Naive thymus-derived CD4-positive, alpha-beta T cell (primary cell): ENCODE results near the gene CDC42BPB. TPM values are rescaled to one million over a fixed set of nuclear protein-coding genes. Genes with fewer than 3 reads are reported as not detected.

Experiments used
- ATAC-seq: fragments of 150-1000 bp; cut with Tn5 transposase; 2 replicates; pipeline ENCODE4 v1.10.0; 2021; ENCODE audit warnings: mild to moderate bottlenecking, moderate library complexity
- CTCF ChIA-PET: fragments of 350-600 bp; sonication (Branson Sonifier 250); formaldehyde crosslinking; loops from one replicate; lab custom pipeline; 2021; ENCODE audit warnings: antibody characterized with exemption; lab: Charles Lee
- POLR2A ChIA-PET: fragments of 350-600 bp; sonication (Branson Sonifier 250); formaldehyde crosslinking; loops from one replicate; lab custom pipeline; 2021; ENCODE audit warnings: antibody characterized with exemption, inconsistent platforms; lab: Charles Lee
- DNase-seq, 9 donors: peaks; one replicate each; pipeline versions ENCODE4 v3.0.0 to v3.0.0-alpha.2; 2020 to 2022; ENCODE audit warnings: mixed read lengths in 1 of 9
- H3K27ac ChIP-seq: one replicate; pipeline ENCODE4 v1.7.0; 2013; ENCODE audit warnings: mild to moderate bottlenecking, low read depth, low read length, moderate library complexity
- H3K27me3 ChIP-seq, 2 donors: one replicate each; pipeline ENCODE4 v1.7.0; 2013; ENCODE audit warnings: low read length in 2 of 2, mild to moderate bottlenecking in 2 of 2, moderate library complexity in 2 of 2; ENCODE audit not compliant: control insufficient read depth in 2 of 2, insufficient read depth in 2 of 2
- H3K36me3 ChIP-seq, 3 experiments: 1 replicate in 2 of 3; 2 replicates in 1 of 3; pipeline ENCODE4 v1.7.0; 2013; ENCODE audit warnings: low read length in 3 of 3, mild to moderate bottlenecking in 3 of 3, moderate library complexity in 1 of 3; ENCODE audit not compliant: insufficient read depth in 3 of 3, control insufficient read depth in 2 of 3
- H3K4me1 ChIP-seq, 2 donors: one replicate each; pipeline ENCODE4 v1.7.0; 2013; ENCODE audit warnings: low read length in 2 of 2, mild to moderate bottlenecking in 2 of 2, moderate library complexity in 1 of 2; ENCODE audit not compliant: control insufficient read depth in 2 of 2, insufficient read depth in 2 of 2
- H3K4me3 ChIP-seq: 2 replicates; pipeline ENCODE4 v1.7.0; 2013; ENCODE audit warnings: mild to moderate bottlenecking, low read length
- H3K9me3 ChIP-seq, 3 experiments: 1 replicate in 2 of 3; 2 replicates in 1 of 3; pipeline ENCODE4 v1.7.0; 2013; ENCODE audit warnings: low read length in 3 of 3; ENCODE audit not compliant: control insufficient read depth in 2 of 3
- H3K27ac Mint-ChIP-seq, 9 donors: one replicate each; pipeline ENCODE4 v1.8.0; 2020 to 2022; ENCODE audit warnings: mixed read lengths in 9 of 9, mild to moderate bottlenecking in 8 of 9, moderate library complexity in 5 of 9, inconsistent platforms in 2 of 9
- H3K27me3 Mint-ChIP-seq, 5 donors: one replicate each; pipeline ENCODE4 v1.8.0; 2021 to 2022; ENCODE audit warnings: mixed read lengths in 5 of 5, mild to moderate bottlenecking in 1 of 5
- H3K36me3 Mint-ChIP-seq, 5 donors: one replicate each; pipeline ENCODE4 v1.8.0; 2020 to 2022; ENCODE audit warnings: mixed read lengths in 5 of 5, mild to moderate bottlenecking in 3 of 5, inconsistent platforms in 1 of 5
- H3K4me1 Mint-ChIP-seq, 7 donors: one replicate each; pipeline ENCODE4 v1.8.0; 2020 to 2022; ENCODE audit warnings: mixed read lengths in 7 of 7, mild to moderate bottlenecking in 3 of 7, inconsistent platforms in 1 of 7
- H3K4me3 Mint-ChIP-seq, 10 donors: one replicate each; pipeline ENCODE4 v1.8.0; 2020 to 2022; ENCODE audit warnings: mild to moderate bottlenecking in 10 of 10, mixed read lengths in 10 of 10, moderate library complexity in 6 of 10, inconsistent platforms in 2 of 10
- H3K9me3 Mint-ChIP-seq, 11 donors: one replicate each; pipeline ENCODE4 v1.8.0; 2020 to 2022; ENCODE audit warnings: mixed read lengths in 11 of 11, mild to moderate bottlenecking in 4 of 11, inconsistent platforms in 1 of 11, moderate library complexity in 1 of 11
- intact Hi-C, 2 donors: fragments of 100-400 bp; cut with micrococcal nuclease; formaldehyde crosslinking; loops; one replicate each; pipeline ENCODE4 v1.15.1; 2023
- polyA plus RNA-seq, 2 donors: library from polyadenylated mRNA; unstranded; fragments of 300-500 nt; fragmentation: Illumina TruSeq; gene quantifications; one replicate each; pipeline ENCODE4 v1.2.3, GENCODE V29; 2021
- total RNA-seq, 6 experiments: library from RNA in 5 of 6; stranded (reverse) in 5 of 6; gene quantifications; 1 replicate in 5 of 6; 2 replicates in 1 of 6; pipeline ENCODE4 v1.2.3 and lab custom pipeline; 2021 to 2026

Gene CDC42BPB
- total and polyA plus RNA-seq, 7 experiments from 2014 or later = 0.34 to 16.0 (median 4.8) TPM

DNA sequence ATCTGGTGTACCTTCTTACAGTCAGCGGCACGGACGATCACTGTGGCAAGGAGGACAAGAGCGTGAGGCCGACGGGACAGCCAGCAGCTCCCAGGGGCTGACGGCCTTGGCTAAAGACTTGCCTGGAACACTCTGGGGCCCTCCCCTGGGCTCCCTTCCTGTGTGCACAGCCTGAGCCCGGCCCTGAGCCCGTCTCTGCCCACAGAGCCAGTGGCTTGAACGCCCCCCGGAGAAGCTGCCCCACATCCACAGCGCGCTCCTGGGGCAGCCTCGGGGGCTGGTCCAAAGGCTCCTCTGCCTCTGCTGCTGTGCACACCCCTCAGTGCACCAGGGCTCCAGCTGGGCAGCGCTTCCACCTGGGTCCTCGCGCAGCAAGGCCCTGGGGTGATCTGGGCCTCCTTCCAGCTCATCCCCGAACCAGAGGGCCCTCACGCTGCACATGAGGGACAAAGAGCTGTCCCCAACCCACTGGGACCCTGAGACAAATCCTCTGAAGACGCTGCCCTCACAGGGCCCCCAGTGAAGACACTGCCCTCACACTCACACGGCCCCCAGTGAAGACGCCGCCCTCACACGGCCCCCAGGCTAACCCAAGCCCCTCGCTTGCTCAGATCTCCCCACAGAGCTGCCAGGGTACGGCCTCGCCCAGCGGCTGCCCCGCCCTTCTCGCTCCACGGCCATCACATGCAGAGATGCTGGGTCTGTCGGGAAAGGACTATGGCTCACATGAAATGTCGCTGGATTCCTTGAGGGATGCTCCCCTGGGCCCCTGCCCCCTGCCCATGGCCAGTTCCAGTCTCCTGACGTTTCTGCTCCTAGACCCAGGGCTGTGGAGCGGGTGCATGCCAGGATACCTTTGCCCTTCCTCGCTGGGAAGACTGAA is 112.7 kb downstream of the CDC42BPB start:
- Histone ChIP-seq H3K4me3 (no peak overlapping the region), H3K4me1 (peaks cover 0 to 12% of the 10 kb centered on the region in 2 donors), H3K27me3 (no peaks in the 10 kb centered on the region), H3K36me3 (no peaks in the 10 kb centered on the region), H3K27ac (no peak overlapping the region), H3K9me3 (no peaks in the 10 kb centered on the region)
- ATAC-seq (no peak), DNase-seq (no peak)
- Mint-ChIP-seq H3K4me3 (no peak overlapping the region), H3K4me1 (peaks cover 12 to 28% (median 27%) of the 10 kb centered on the region in 7 donors), H3K36me3 (peaks cover 0 to 22% (median 0%) of the 10 kb centered on the region in 5 donors), H3K9me3 (no peaks in the 10 kb centered on the region), H3K27me3 (no peaks in the 10 kb centered on the region), H3K27ac (peak overlapping the region in 1 of 9 donors; percentile 43)
- CTCF ChIA-PET = no interaction called here
- intact Hi-C loops = loop anchor here in 1 of 2 donors (10.0 kb wide), 1 partner anchor 390 kb away; the partner anchor contains the start of gene EIF5
- POLR2A ChIA-PET = no interaction called here

DNA sequence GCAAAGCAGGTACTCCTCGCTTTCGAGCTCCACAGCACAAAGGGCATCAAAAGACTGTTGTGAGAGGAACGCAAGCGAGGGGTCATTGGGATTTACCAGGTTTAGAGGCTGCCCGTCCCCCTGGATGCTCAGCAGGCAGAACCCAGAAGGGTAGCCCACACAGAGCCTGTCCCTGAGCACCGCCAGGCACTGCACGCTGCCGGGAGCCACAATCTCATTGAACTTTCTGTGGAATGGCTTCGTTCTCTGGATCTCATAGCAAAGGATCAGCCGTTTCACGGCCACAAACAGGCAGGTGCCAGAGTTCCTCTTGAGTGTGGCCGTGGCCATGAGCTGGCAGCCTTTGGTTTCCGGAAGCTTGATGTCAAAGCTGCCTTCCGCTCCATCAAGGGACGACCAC is 113.4 kb downstream of the CDC42BPB start:
- Histone ChIP-seq H3K36me3 (no peaks in the 10 kb centered on the region), H3K4me1 (peaks cover 0 to 5% of the 10 kb centered on the region in 2 donors), H3K27ac (no peak overlapping the region), H3K9me3 (no peaks in the 10 kb centered on the region), H3K27me3 (no peaks in the 10 kb centered on the region), H3K4me3 (no peak overlapping the region)
- H3K4me3 Mint-ChIP-seq = no peak overlapping the region
- POLR2A ChIA-PET = no interaction called here
- H3K27me3 Mint-ChIP-seq = no peaks in the 10 kb centered on the region
- no peak for ATAC-seq
- H3K4me1 Mint-ChIP-seq = peaks cover 6 to 21% (median 20%) of the 10 kb centered on the region in 7 donors
- no peak for DNase-seq
- no peaks in the 10 kb centered on the region for H3K9me3 Mint-ChIP-seq
- peak overlapping the region in 1 of 9 donors; percentile 43 for H3K27ac Mint-ChIP-seq
- intact Hi-C loops = loop anchor here in 1 of 2 donors (10.0 kb wide), 1 partner anchor 391 kb away; the partner anchor contains the start of gene EIF5
- CTCF ChIA-PET = interaction anchor here (0.6 to 1.0 kb wide), 2 partner anchors 16 to 103 kb away, joined by 3 read pairs; no protein-coding TSS in a partner anchor
- peaks cover 0 to 19% (median 0%) of the 10 kb centered on the region in 5 donors for H3K36me3 Mint-ChIP-seq

DNA sequence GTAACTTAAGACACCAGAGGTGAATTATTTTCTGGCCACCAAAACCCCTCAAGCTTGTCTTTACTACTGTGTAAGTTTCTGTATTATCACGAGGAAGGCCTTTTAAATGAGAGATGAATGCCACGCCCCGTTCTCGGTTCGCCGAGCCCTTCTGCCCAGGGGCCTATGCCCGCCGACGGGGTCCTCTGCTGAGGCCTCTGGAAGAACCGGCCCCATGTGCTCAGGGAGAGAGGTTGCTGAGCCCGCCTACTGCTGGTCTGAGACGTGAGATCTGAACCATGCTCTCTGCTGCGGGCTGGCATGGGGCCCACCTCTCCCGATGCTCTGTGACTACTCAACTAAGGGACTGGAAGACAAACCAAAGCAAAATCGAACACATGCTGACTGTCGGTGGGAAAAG is 113.9 kb downstream of the CDC42BPB start:
- no peak for ATAC-seq
- no peaks in the 10 kb centered on the region for H3K27me3 Mint-ChIP-seq
- no peaks in the 10 kb centered on the region for H3K36me3 ChIP-seq
- intact Hi-C loops = loop anchor here in 1 of 2 donors (10.0 kb wide), 1 partner anchor 391 kb away; the partner anchor contains the start of gene EIF5
- peaks cover 4 to 17% (median 16%) of the 10 kb centered on the region in 7 donors for H3K4me1 Mint-ChIP-seq
- CTCF ChIA-PET = interaction anchor here (0.6 to 1.0 kb wide), 2 partner anchors 15 to 102 kb away, joined by 3 read pairs; no protein-coding TSS in a partner anchor
- POLR2A ChIA-PET = no interaction called here
- no peaks in the 10 kb centered on the region for H3K9me3 Mint-ChIP-seq
- H3K4me3 Mint-ChIP-seq = no peak overlapping the region
- H3K9me3 ChIP-seq = no peaks in the 10 kb centered on the region
- DNase-seq = no peak
- H3K4me1 ChIP-seq = no peaks in the 10 kb centered on the region
- H3K27me3 ChIP-seq = no peaks in the 10 kb centered on the region
- peaks cover 0 to 19% (median 0%) of the 10 kb centered on the region in 5 donors for H3K36me3 Mint-ChIP-seq
- H3K4me3 ChIP-seq = no peak overlapping the region
- no peak overlapping the region for H3K27ac ChIP-seq
- H3K27ac Mint-ChIP-seq = peak overlapping the region in 1 of 9 donors; percentile 81

DNA sequence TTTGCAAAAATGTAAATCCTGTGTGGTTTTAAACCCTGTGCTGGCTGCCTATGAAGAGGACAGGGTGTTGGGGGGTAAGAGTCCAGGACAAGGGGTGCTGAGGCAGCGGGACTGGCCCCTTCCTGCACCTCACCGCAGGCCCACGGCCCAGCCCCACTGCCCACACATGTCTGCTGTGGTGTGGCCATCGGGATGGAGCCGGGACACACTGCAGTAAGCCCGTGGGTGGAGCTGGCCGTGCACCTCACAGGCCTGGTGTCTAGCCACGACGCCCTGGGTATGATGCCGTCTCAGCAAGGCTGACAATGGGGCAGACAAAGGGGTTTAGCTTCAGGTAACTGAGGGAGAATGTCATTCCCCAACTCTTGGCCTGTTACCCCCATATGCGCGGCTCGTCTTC is 115.3 kb downstream of the CDC42BPB start:
- H3K4me3 Mint-ChIP-seq = no peak overlapping the region
- H3K27ac Mint-ChIP-seq = no peak overlapping the region
- no peaks in the 10 kb centered on the region for H3K27me3 ChIP-seq
- intact Hi-C loops = loop anchor here in 1 of 2 donors (10.0 kb wide), 1 partner anchor 393 kb away; the partner anchor contains the start of gene EIF5
- ChIA-PET POLR2A (no interaction called here), CTCF (no interaction called here)
- H3K36me3 ChIP-seq = no peaks in the 10 kb centered on the region
- H3K4me1 ChIP-seq = no peaks in the 10 kb centered on the region
- no peak overlapping the region for H3K4me3 ChIP-seq
- H3K27me3 Mint-ChIP-seq = no peaks in the 10 kb centered on the region
- no peak for ATAC-seq
- H3K9me3 ChIP-seq = no peaks in the 10 kb centered on the region
- peaks cover 0 to 19% (median 0%) of the 10 kb centered on the region in 5 donors for H3K36me3 Mint-ChIP-seq
- H3K27ac ChIP-seq = no peak overlapping the region
- H3K4me1 Mint-ChIP-seq = peaks cover 2 to 9% (median 8%) of the 10 kb centered on the region in 7 donors
- H3K9me3 Mint-ChIP-seq = no peaks in the 10 kb centered on the region
- DNase-seq = no peak

DNA sequence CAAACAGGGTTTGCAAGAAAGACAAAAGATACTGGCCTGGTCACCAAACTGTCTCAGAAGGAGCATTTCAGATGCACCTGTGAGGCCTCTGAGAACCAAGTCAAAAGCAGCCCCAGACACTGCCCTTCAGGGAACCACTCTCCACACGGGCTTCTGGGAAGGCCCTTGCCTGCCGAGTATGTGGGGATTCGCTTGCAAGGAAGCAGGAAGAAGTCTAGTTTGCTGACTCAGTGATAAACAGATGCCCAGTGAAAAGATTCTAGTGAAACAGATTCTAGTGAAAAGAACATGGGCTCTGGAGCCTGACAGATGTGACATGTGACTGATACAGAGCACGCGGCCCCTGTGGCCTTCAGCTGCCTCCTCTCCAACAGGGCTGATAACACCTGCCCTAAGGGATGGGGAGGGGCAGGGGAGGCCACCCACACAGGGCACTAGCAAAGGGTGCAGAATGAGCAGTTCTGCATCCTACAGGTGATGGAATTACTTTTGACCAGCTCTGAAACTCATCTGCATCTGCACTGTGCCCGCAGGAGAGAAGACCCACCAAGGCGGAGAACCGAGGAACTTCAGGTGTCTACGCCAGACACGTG is 115.8 kb downstream of the CDC42BPB start:
- no peak overlapping the region for H3K4me3 Mint-ChIP-seq
- H3K9me3 Mint-ChIP-seq = no peaks in the 10 kb centered on the region
- ChIA-PET CTCF (no interaction called here), POLR2A (interaction anchor here (0.6 kb wide), 1 partner anchor 19 kb away, joined by 3 read pairs; no protein-coding TSS in a partner anchor)
- H3K4me1 Mint-ChIP-seq = peaks cover 0 to 4% (median 3%) of the 10 kb centered on the region in 7 donors
- DNase-seq (no peak), ATAC-seq (no peak)
- no peak overlapping the region for H3K4me3 ChIP-seq
- no peak overlapping the region for H3K27ac Mint-ChIP-seq
- H3K36me3 ChIP-seq = no peaks in the 10 kb centered on the region
- no peak overlapping the region for H3K27ac ChIP-seq
- H3K27me3 ChIP-seq = no peaks in the 10 kb centered on the region
- intact Hi-C loops = loop anchor here in 1 of 2 donors (10.0 kb wide), 1 partner anchor 393 kb away; the partner anchor contains the start of gene EIF5
- H3K4me1 ChIP-seq = no peaks in the 10 kb centered on the region
- H3K9me3 ChIP-seq = no peaks in the 10 kb centered on the region
- H3K36me3 Mint-ChIP-seq = peaks cover 0 to 19% (median 0%) of the 10 kb centered on the region in 5 donors
- H3K27me3 Mint-ChIP-seq = no peaks in the 10 kb centered on the region

DNA sequence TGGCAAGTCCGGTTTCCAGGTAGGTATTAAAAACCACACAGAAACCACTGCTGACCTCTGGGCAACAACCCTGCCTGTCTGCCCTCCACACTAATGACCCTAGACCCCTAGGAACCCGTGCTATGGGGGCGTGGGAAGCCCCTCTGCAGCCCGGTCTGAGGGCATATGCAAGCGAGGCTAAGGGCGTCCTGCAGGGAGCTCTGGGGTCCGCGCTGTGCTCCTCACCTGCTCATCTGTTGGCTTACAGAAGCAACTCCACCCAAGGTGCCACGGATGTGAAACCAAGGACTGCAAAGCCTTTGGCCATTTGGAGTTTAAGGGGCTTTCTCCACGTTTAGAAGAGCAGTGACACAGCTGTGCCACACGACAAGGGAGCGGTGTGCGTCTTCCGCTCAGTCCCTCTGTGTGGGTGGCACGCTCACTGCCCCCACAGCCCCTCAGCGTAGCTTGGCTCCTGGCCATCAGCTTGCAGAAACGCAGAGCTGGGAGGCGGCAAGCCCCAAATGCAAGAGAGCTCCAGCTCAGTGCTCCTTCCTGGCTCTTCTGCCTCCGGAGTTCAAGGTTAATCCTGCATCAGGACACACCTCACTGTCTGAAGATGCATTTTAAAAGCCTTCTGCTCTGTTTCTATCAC is 116.5 kb downstream of the CDC42BPB start:
- H3K4me3 Mint-ChIP-seq = no peak overlapping the region
- CTCF ChIA-PET = no interaction called here
- DNase-seq (no peak), ATAC-seq (no peak)
- Histone ChIP-seq H3K27ac (no peak overlapping the region), H3K4me1 (no peaks in the 10 kb centered on the region), H3K27me3 (no peaks in the 10 kb centered on the region), H3K4me3 (no peak overlapping the region), H3K9me3 (no peaks in the 10 kb centered on the region), H3K36me3 (no peaks in the 10 kb centered on the region)
- POLR2A ChIA-PET = interaction anchor here (1.0 kb wide), 1 partner anchor 9 kb away, joined by 5 read pairs; no protein-coding TSS in a partner anchor
- H3K36me3 Mint-ChIP-seq = peaks cover 0 to 19% (median 0%) of the 10 kb centered on the region in 5 donors
- no peaks in the 10 kb centered on the region for H3K27me3 Mint-ChIP-seq
- intact Hi-C loops = loop anchor here in 1 of 2 donors (10.0 kb wide), 1 partner anchor 394 kb away; the partner anchor contains the start of gene EIF5
- peaks cover 0 to 3% (median 0%) of the 10 kb centered on the region in 7 donors for H3K4me1 Mint-ChIP-seq
- H3K9me3 Mint-ChIP-seq = no peaks in the 10 kb centered on the region
- no peak overlapping the region for H3K27ac Mint-ChIP-seq
